WERI-Rb-1 (cell line): ENCODE data around the gene MSMB.
"Not testable (repeated sequence)": the region's sequence is repeated elsewhere in the genome, so short reads cannot be mapped to it uniquely, and the experiment has no call there.

Experiments used
- DNase-seq: peaks from one replicate; pipeline ENCODE4 v3.0.0-alpha.2; 2020
- H3K27ac ChIP-seq: fragments of 250-450 bp; sonication (Bioruptor Pico); 2 replicates; pipeline ENCODE4 v1.5.1; 2020; ENCODE audit warnings: mild to moderate bottlenecking, moderate library complexity
- H3K27me3 ChIP-seq: fragments of 250-450 bp; sonication (Bioruptor Pico); 2 replicates; pipeline ENCODE4 v1.5.1; 2021; ENCODE audit warnings: mild to moderate bottlenecking, low read depth, moderate library complexity; ENCODE audit not compliant: insufficient read depth, severe bottlenecking
- H3K36me3 ChIP-seq: fragments of 250-450 bp; sonication (Bioruptor Pico); 2 replicates; pipeline ENCODE4 v1.5.1; 2020; ENCODE audit warnings: mild to moderate bottlenecking, moderate library complexity
- H3K4me3 ChIP-seq: 2 replicates; pipeline ENCODE4 v1.5.1; 2011; ENCODE audit warnings: low read depth, mild to moderate bottlenecking, control low read depth, low read length
- H3K9me3 ChIP-seq: fragments of 250-450 bp; sonication (Bioruptor Pico); 2 replicates; pipeline ENCODE4 v1.5.1; 2021; ENCODE audit warnings: mild to moderate bottlenecking, moderate library complexity; ENCODE audit not compliant: severe bottlenecking
- TF ChIP-seq, protein P1 (sequence below): IDR thresholded peaks from 2 replicates; pipeline ENCODE4 v1.5.1; 2011; ENCODE audit warnings: low read depth, mild to moderate bottlenecking, control low read depth, inconsistent platforms, low read length

MSMB gene

DNA sequence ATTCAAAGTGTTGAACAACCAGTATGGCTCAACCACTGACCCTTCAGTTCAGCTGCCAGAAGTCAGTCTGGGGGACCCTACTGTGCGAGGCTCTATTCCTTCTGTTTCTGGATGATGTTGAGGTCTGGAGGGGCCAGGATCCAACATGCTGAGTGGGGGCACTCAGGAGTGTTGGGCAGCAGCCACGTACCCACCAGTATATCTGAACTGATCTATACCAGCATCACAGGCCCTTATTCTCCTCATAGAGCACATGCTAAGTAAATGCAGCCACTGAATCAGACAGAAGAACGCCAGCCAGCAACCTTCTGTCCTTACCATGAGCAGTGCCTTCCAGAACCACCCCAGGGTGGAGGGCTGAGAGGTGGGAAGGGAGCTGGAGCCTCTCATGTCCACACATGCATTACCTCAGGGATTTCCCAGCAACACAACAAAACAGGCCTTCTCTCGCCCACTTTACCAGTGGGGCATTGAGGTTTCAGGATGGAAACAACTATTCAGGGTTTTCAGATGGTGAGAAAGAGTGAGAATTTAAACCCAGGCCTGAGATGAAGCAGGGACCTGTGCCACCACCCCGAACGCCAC is 6.8 kb upstream of the MSMB start:
- Histone ChIP-seq H3K9me3 (no peaks in the 10 kb centered on the region), H3K4me3 (no peak overlapping the region), H3K27me3 (no peaks in the 10 kb centered on the region), H3K27ac (no peak overlapping the region), H3K36me3 (no peaks in the 10 kb centered on the region)
- no peak for DNase-seq
- TF ChIP-seq, protein P1, sequence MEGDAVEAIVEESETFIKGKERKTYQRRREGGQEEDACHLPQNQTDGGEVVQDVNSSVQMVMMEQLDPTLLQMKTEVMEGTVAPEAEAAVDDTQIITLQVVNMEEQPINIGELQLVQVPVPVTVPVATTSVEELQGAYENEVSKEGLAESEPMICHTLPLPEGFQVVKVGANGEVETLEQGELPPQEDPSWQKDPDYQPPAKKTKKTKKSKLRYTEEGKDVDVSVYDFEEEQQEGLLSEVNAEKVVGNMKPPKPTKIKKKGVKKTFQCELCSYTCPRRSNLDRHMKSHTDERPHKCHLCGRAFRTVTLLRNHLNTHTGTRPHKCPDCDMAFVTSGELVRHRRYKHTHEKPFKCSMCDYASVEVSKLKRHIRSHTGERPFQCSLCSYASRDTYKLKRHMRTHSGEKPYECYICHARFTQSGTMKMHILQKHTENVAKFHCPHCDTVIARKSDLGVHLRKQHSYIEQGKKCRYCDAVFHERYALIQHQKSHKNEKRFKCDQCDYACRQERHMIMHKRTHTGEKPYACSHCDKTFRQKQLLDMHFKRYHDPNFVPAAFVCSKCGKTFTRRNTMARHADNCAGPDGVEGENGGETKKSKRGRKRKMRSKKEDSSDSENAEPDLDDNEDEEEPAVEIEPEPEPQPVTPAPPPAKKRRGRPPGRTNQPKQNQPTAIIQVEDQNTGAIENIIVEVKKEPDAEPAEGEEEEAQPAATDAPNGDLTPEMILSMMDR = no peak

DNA sequence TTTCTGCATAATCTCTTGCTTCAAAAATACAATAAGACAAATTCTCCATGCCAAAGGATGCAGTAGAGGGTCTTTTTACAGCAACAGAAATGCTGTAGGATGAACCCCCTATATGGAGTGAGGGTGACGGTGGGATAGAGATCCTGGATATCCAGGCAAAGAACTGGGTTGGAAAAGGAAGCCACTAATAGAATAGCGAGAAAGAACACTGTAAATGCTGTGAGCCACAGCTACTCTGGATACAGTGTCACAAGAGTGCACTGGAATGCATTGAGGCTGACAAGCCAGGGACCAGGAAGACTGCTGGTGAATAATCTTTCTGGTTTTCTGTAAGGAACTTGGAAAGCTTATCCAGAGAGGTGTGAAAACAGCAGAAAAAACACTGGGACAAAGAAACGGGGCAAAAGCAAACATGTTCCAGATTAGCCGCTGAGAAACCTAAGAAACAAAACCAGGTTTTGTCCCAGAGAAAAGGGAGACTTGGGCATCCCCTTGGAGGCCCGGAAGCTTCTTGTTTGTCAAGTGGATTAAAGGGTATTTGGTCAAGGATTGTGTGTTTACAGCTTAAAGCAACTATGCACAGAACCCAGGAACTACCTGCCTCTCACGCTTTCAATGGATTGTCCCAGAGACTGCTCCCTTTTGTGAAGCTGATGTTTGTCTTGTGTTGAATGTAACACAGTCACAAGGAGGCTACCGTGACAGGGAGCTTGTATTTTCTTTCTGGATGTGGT is 6.2 kb upstream of the MSMB start:
- Histone ChIP-seq H3K36me3 (no peaks in the 10 kb centered on the region), H3K4me3 (no peak overlapping the region), H3K27ac (no peak overlapping the region), H3K27me3 (no peaks in the 10 kb centered on the region), H3K9me3 (no peaks in the 10 kb centered on the region)
- DNase-seq = no peak
- TF ChIP-seq, protein P1 = no peak

DNA sequence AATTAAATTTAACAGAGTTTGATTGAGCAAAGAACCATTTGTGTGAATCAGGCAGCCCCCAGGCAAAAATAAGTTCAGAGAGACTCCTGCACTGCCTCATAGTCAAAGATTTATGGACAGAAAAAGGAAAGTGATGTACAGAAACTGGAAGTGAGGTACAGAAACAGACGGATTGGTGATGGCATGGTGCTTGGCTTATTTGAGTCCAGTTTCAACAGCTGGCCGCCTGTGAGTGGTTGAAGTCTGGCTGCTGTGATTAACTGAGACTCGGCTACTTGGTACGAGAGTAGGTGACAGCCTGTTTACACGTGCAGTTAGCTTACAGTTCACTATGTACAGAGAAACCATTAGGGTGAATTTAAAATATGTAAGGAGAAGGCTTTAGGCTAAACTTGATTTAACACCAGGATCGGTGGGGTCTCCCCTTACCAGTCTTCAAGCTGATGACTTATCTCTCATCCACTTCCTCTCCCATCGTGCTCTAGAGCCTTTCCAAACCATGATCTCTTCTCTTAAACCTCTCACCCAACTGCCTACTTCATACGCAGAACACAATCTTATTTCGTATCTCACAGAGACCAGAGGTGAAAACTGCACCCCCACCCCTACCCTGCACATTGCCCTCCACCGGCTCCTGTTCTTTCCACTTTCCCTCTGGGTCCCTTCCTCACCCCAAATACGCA is 5.0 kb upstream of the MSMB start:
- no peaks in the 10 kb centered on the region for H3K27me3 ChIP-seq
- H3K36me3 ChIP-seq = no peaks in the 10 kb centered on the region
- H3K9me3 ChIP-seq = no peaks in the 10 kb centered on the region
- TF ChIP-seq, protein P1 = no peak
- no peak overlapping the region for H3K27ac ChIP-seq
- DNase-seq = no peak
- H3K4me3 ChIP-seq = no peak overlapping the region

DNA sequence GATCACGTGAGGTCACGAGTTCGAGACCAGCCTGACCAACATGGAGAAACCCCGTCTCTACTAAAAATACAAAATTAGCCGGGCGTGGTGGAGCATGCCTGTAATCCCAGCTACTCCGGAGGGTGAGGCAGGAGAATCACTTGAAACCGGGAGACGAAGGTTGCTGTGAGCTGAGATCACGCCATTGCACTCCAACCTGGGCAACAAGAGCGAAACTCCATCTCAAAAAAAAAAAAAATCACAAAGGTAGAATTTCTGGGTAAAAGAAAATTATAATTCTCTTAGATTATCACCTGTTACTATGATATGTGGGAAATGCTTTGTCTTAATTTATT is 3.4 kb upstream of the MSMB start:
- DNase-seq, H3K27me3 ChIP-seq, H3K36me3 ChIP-seq, H3K9me3 ChIP-seq, H3K27ac ChIP-seq, H3K4me3 ChIP-seq: not testable (repeated sequence)

DNA sequence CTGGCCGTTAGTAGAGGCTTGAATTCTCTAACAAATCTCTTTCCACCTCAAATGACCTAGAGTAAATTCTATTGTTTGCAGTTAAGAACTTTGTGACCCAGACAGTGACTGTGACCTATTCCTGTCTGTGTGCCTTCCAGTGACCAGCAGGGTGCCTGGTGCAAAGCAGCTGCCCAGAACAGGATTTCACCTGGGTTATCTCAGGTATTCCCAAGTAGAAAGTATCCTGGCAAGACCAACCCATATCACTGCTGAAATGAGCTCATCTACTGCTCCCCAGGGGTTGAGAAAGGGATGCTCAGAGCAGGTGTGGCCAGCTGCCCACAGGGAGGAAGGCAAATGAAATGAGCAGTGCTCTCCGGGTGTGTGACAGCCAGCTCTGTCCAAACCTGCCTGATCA is 2.1 kb upstream of the MSMB start:
- H3K36me3 ChIP-seq = no peaks in the 10 kb centered on the region

DNA sequence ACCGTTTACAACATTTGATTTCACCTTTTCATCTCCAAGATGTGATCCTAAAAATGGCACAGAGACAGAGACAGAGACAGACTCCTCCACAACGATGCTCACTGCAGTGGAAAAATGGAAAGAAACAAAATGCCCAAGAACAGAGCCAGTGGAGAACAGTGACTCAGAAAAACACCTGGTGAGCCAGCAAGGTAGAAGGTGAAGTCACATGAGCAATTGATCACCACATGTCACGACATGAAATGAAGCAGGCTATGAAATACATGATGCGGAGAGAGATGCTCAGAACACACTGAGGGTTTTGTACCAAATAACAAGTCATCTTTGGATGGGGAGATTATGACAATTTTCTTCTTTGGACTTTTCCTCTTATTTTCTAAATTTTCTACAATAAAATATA is 3.5 kb downstream of the MSMB start:
- no peak for DNase-seq
- no peaks in the 10 kb centered on the region for H3K36me3 ChIP-seq
- no peaks in the 10 kb centered on the region for H3K9me3 ChIP-seq
- no peak overlapping the region for H3K4me3 ChIP-seq
- TF ChIP-seq, protein P1 = no peak
- H3K27me3 ChIP-seq = no peaks in the 10 kb centered on the region
- no peak overlapping the region for H3K27ac ChIP-seq

More for the DNA sequence above, 2.1 kb upstream of the MSMB start:
- Histone ChIP-seq H3K27ac (no peak overlapping the region), H3K27me3 (no peaks in the 10 kb centered on the region), H3K4me3 (no peak overlapping the region), H3K9me3 (no peaks in the 10 kb centered on the region)
- TF ChIP-seq, protein P1 = no peak
- no peak for DNase-seq
